Ovary (tissue), 3 donors: ENCODE results near the gene RAB43.

Experiments
- CTCF ChIP-seq, 3 donors: fragments of 450-650 bp in 2 of 3; fragments of 200-600 bp in 1 of 3; IDR thresholded peaks; one replicate each; pipeline versions ENCODE4 v1.5.1 to v1.8.0; 2016 to 2022; ENCODE audit warnings: antibody characterized with exemption in 3 of 3, mild to moderate bottlenecking in 1 of 3
- EP300 ChIP-seq: sonication (generic); formaldehyde crosslinking; IDR thresholded peaks from one replicate; pipeline ENCODE4 v1.6.1; 2017; ENCODE audit warnings: antibody characterized with exemption
- POLR2A ChIP-seq: fragments of 450-650 bp; IDR thresholded peaks from one replicate; pipeline ENCODE4 v1.6.1; 2017; ENCODE audit warnings: antibody characterized with exemption, mild to moderate bottlenecking, moderate library complexity
- donor health status: DM: no; HTN: no; CAD: no.

DNA sequence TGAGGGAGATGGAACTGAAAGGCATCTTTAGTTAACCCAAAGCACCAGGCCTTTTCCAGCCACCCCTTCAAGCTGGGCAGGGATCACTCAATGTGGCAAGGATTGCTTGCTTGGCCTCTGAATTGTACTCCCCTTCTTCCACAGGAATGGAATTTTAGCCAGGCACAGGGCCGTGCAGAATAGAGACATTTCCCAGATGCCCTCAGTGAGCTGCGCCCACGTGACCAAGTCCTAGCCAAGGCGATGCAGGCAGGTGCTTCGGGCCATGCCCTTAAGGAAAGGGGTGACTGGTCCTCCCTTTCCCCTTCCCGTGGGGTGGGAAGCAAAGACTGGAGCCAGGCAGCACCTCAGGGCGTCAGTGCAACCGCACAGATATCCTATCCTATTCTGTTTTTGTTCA, 43.1 kb downstream of the RAB43 start:
- TF ChIP-seq CTCF (IDR thresholded peaks at IDR 0.05) (no peak), POLR2A (no peak), EP300 (no peak)
